HEK293 (cell line): ENCODE data around the gene DIP2C.

ENCODE experiments used
- CTCF ChIA-PET: fragments of 350-600 bp; formaldehyde crosslinking; extraction: SDS; loops from one replicate; lab custom pipeline; 2021; ENCODE audit warnings: antibody characterized with exemption; lab: Yijun Ruan, JAX
- POLR2A ChIA-PET: fragments of 300-600 bp; formaldehyde crosslinking; extraction: SDS; loops from one replicate; lab custom pipeline; 2020; ENCODE audit warnings: antibody characterized with exemption, inconsistent platforms; lab: Yijun Ruan, JAX
- H3K27ac ChIP-seq: fragments of 200-500 bp; sonication (Bioruptor generic); 2 replicates; pipeline ENCODE4 v1.5.1; 2014; ENCODE audit warnings: low read depth, low read length, control low read depth, inconsistent platforms; ENCODE audit errors: extremely low read depth
- H3K36me3 ChIP-seq, 2 experiments: fragments of 200-500 bp in 1 of 2; sonication (Bioruptor generic) in 1 of 2; 1 replicate in 1 of 2; 2 replicates in 1 of 2; pipeline ENCODE4 v1.5.1; 2014 to 2017; ENCODE audit warnings: inconsistent platforms in 2 of 2, low read length in 2 of 2; ENCODE audit not compliant: control insufficient read depth in 2 of 2, insufficient read depth in 1 of 2
- H3K4me1 ChIP-seq: fragments of 200-500 bp; sonication (Bioruptor generic); 2 replicates; pipeline ENCODE4 v1.5.1; 2014; ENCODE audit warnings: mild to moderate bottlenecking, low read length, inconsistent platforms; ENCODE audit not compliant: control insufficient read depth, insufficient read depth
- H3K4me3 ChIP-seq: 2 replicates; pipeline ENCODE4 v1.5.1; 2011; ENCODE audit warnings: low read depth, mild to moderate bottlenecking, control low read depth, low read length, moderate library complexity
- H3K9me3 ChIP-seq: fragments of 200-500 bp; sonication (Bioruptor generic); 2 replicates; pipeline ENCODE4 v1.5.1; 2014; ENCODE audit warnings: low read depth, low read length, inconsistent platforms; ENCODE audit not compliant: control insufficient read depth, insufficient read depth
- KLF1 ChIP-seq: fragments of 450-650 bp; formaldehyde crosslinking; IDR thresholded peaks from 2 replicates; pipeline ENCODE4 v1.5.1; 2016; ENCODE audit warnings: missing biosample characterization, missing genetic modification characterization
- KLF8 ChIP-seq: fragments of 450-650 bp; formaldehyde crosslinking; IDR thresholded peaks from 2 replicates; pipeline ENCODE4 v1.5.1; 2016; ENCODE audit warnings: missing biosample characterization, missing genetic modification characterization
- PRDM10 ChIP-seq: fragments of 450-650 bp; formaldehyde crosslinking; IDR thresholded peaks from 2 replicates; pipeline ENCODE4 v1.5.1; 2016; ENCODE audit warnings: missing biosample characterization, missing genetic modification characterization
- PRDM2 ChIP-seq: fragments of 450-650 bp; formaldehyde crosslinking; IDR thresholded peaks from 2 replicates; pipeline ENCODE4 v1.5.1; 2016; ENCODE audit warnings: missing biosample characterization, missing genetic modification characterization, borderline replicate concordance
- ZBTB8A ChIP-seq: fragments of 450-650 bp; formaldehyde crosslinking; IDR thresholded peaks from 2 replicates; pipeline ENCODE4 v1.5.1; 2016; ENCODE audit warnings: missing biosample characterization, missing genetic modification characterization
- ZFP69B ChIP-seq: fragments of 450-650 bp; formaldehyde crosslinking; IDR thresholded peaks from 2 replicates; pipeline ENCODE4 v1.5.1; 2016; ENCODE audit warnings: missing biosample characterization, missing genetic modification characterization
- ZNF10 ChIP-seq: fragments of 450-650 bp; formaldehyde crosslinking; IDR thresholded peaks from 2 replicates; pipeline ENCODE4 v1.5.1; 2017; ENCODE audit warnings: missing biosample characterization, missing genetic modification characterization
- ZNF302 ChIP-seq: fragments of 450-650 bp; formaldehyde crosslinking; IDR thresholded peaks from 2 replicates; pipeline ENCODE4 v1.5.1; 2016; ENCODE audit warnings: missing biosample characterization, missing genetic modification characterization, low read depth
- ZNF366 ChIP-seq: fragments of 450-650 bp; formaldehyde crosslinking; conservative IDR thresholded peaks from 2 replicates; pipeline ENCODE4 v1.5.1; 2016; ENCODE audit warnings: missing biosample characterization, missing genetic modification characterization
- ZNF394 ChIP-seq: fragments of 450-650 bp; formaldehyde crosslinking; IDR thresholded peaks from 2 replicates; pipeline ENCODE4 v1.5.1; 2016; ENCODE audit warnings: missing biosample characterization, missing genetic modification characterization, mild to moderate bottlenecking, moderate library complexity, borderline replicate concordance
- ZNF416 ChIP-seq: fragments of 450-650 bp; formaldehyde crosslinking; IDR thresholded peaks from 2 replicates; pipeline ENCODE4 v1.5.1; 2016; ENCODE audit warnings: missing biosample characterization, missing genetic modification characterization
- ZNF473 ChIP-seq: fragments of 450-650 bp; formaldehyde crosslinking; IDR thresholded peaks from 2 replicates; pipeline ENCODE4 v1.5.1; 2017; ENCODE audit warnings: missing biosample characterization, missing genetic modification characterization
- ZNF501 ChIP-seq: fragments of 450-650 bp; formaldehyde crosslinking; IDR thresholded peaks from 2 replicates; pipeline ENCODE4 v1.5.1; 2016; ENCODE audit warnings: missing biosample characterization, missing genetic modification characterization
- ZNF544 ChIP-seq: fragments of 450-650 bp; formaldehyde crosslinking; IDR thresholded peaks from 2 replicates; pipeline ENCODE4 v1.5.0; 2017; ENCODE audit warnings: missing biosample characterization, missing genetic modification characterization
- ZNF549 ChIP-seq: fragments of 450-650 bp; IDR thresholded peaks from 2 replicates; pipeline ENCODE4 v1.5.1; 2018; ENCODE audit warnings: missing biosample characterization, missing genetic modification characterization, mild to moderate bottlenecking, inconsistent platforms, moderate library complexity
- ZNF571 ChIP-seq: fragments of 450-650 bp; formaldehyde crosslinking; IDR thresholded peaks from 2 replicates; pipeline ENCODE4 v1.5.0; 2017; ENCODE audit warnings: missing biosample characterization, missing genetic modification characterization
- ZNF654 ChIP-seq: fragments of 450-650 bp; formaldehyde crosslinking; IDR thresholded peaks from 2 replicates; pipeline ENCODE4 v1.5.1; 2016; ENCODE audit warnings: low read depth, missing biosample characterization, missing genetic modification characterization
- ZNF76 ChIP-seq: fragments of 450-650 bp; formaldehyde crosslinking; IDR thresholded peaks from 2 replicates; pipeline ENCODE4; 2016; ENCODE audit warnings: low read depth, missing biosample characterization, missing genetic modification characterization, borderline replicate concordance
- ZSCAN23 ChIP-seq: fragments of 450-650 bp; formaldehyde crosslinking; IDR thresholded peaks from 2 replicates; pipeline ENCODE4 v1.5.1; 2016; ENCODE audit warnings: missing biosample characterization, missing genetic modification characterization

The DIP2C gene

GRCh38 chr10:442209-442608 is 247.3 kb downstream of the DIP2C start (continued):
- no peak for TF ChIP-seq ZNF549 (tag by site-specific recombination)
- no peak for TF ChIP-seq KLF8 (tag by site-specific recombination)
- TF ChIP-seq KLF1, result no peak
- TF ChIP-seq PRDM10 (tag by site-specific recombination), result no peak
- no peak for TF ChIP-seq ZBTB8A
- no peak for TF ChIP-seq ZNF501 (tag by site-specific recombination)

GRCh38 chr10:441659-442058 is 247.8 kb downstream of the DIP2C start:
- POLR2A ChIA-PET, result no interaction called here
- Histone ChIP-seq H3K4me1 (no peaks in the 10 kb centered on the region), H3K27ac (no peak overlapping the region), H3K36me3 (peaks cover 0 to 15% of the 10 kb centered on the region in 2 experiments; a peak in 1 of 3 replicates), H3K4me3 (no peak overlapping the region), H3K9me3 (no peaks in the 10 kb centered on the region)
- TF ChIP-seq ZNF10 (tag by site-specific recombination), result no peak
- TF ChIP-seq ZNF302 (tag by site-specific recombination), result no peak
- TF ChIP-seq ZNF544 (tag by site-specific recombination), result no peak
- no peak for TF ChIP-seq ZFP69B (tag by site-specific recombination)
- no peak for TF ChIP-seq ZNF571 (tag by site-specific recombination)
- no peak for TF ChIP-seq ZNF76 (tag by site-specific recombination)
- no peak for TF ChIP-seq ZNF366 (tag by site-specific recombination)
- no peak for TF ChIP-seq ZNF473 (tag by site-specific recombination)
- TF ChIP-seq ZNF416 (tag by site-specific recombination), result no peak
- TF ChIP-seq PRDM2 (tag by site-specific recombination), result no peak
- TF ChIP-seq ZNF394 (tag by site-specific recombination), result no peak
- TF ChIP-seq ZNF654 (tag by site-specific recombination), result no peak
- TF ChIP-seq ZSCAN23 (tag by site-specific recombination), result no peak
- CTCF ChIA-PET, result interaction anchor here (0.6 kb wide), 1 partner anchor 51 kb away, joined by 3 read pairs; no protein-coding TSS in a partner anchor
